HCT116 (cell line): ENCODE data around the gene NCOA1. TPM values are rescaled to one million over a fixed set of nuclear protein-coding genes. Genes with fewer than 3 reads are reported as not detected.

ENCODE experiments used
- ATAC-seq: fragments of 200-7000 bp; cut with Tn5 transposase; 2 replicates; pipeline ENCODE4 v1.9.1; 2020; ENCODE audit warnings: mild to moderate bottlenecking, moderate library complexity
- BruUV-seq: library from RNA; stranded (reverse); fragments of 400-500 nt; replicated peaks from 2 replicates; lab custom pipeline; 2021; lab: Mats Ljungman, UMichigan
- CTCF ChIA-PET: fragments of 300-600 bp; sonication (Branson Sonifier 250); formaldehyde crosslinking; loops from one replicate; lab custom pipeline; 2021; ENCODE audit warnings: antibody characterized with exemption; lab: Charles Lee
- POLR2A ChIA-PET: fragments of 300-600, 350-600 bp; sonication (Branson Sonifier 250); formaldehyde crosslinking; loops from one replicate; lab custom pipeline; 2021; ENCODE audit warnings: antibody characterized with exemption; lab: Charles Lee
- RAD21 ChIA-PET, 2 experiments: fragments of 300-600 bp; sonication (Branson Sonifier 250); formaldehyde crosslinking; loops; one replicate each; lab custom pipeline; 2023; ENCODE audit warnings: low total read pairs in 2 of 2; ENCODE audit not compliant: uncharacterized antibody in 2 of 2, unreplicated experiment in 2 of 2, low non-redundant PET in 1 of 2; lab: Charles Lee
- DNase-seq: peaks from one replicate; pipeline ENCODE4 v3.0.0-alpha.2; 2010; ENCODE audit warnings: low read depth, low spot score
- H2AFZ ChIP-seq: fragments of 200-600 bp; shearing (Covaris generic), sonication (generic); 2 replicates; pipeline ENCODE4 v1.6.1; 2017; ENCODE audit warnings: low read depth, mixed run types, mixed read lengths, antibody characterized with exemption, low read length; ENCODE audit not compliant: poor library complexity, severe bottlenecking
- H3K27ac ChIP-seq: 2 replicates; pipeline ENCODE4 v1.5.1; 2012; ENCODE audit warnings: low read depth, low read length
- H3K27me3 ChIP-seq: fragments of 200-600 bp; sonication (generic); 2 replicates; pipeline ENCODE4 v1.6.1; 2016; ENCODE audit warnings: mixed run types, low read length, mixed read lengths; ENCODE audit not compliant: insufficient read depth
- H3K36me3 ChIP-seq, 2 experiments: fragments of 200-500 bp in 1 of 2; fragments of 200-600 bp in 1 of 2; sonication (Bioruptor generic) in 1 of 2; sonication (generic) in 1 of 2; 2 replicates each; pipeline versions ENCODE4 v1.5.1 to v1.6.1; 2014 to 2016; ENCODE audit warnings: low read length in 2 of 2, inconsistent platforms in 1 of 2, mixed read lengths in 1 of 2, mixed run types in 1 of 2; ENCODE audit not compliant: insufficient read depth in 2 of 2, control insufficient read depth in 1 of 2
- H3K4me1 ChIP-seq, 2 experiments: fragments of 200-600 bp in 1 of 2; sonication (generic) in 1 of 2; 2 replicates each; pipeline versions ENCODE4 v1.5.1 to v1.6.1; 2012 to 2017; ENCODE audit warnings: low read length in 2 of 2, inconsistent platforms in 1 of 2, mild to moderate bottlenecking in 1 of 2, mixed read lengths in 1 of 2, mixed run types in 1 of 2, moderate library complexity in 1 of 2; ENCODE audit not compliant: insufficient read depth in 2 of 2, control insufficient read depth in 1 of 2
- H3K4me2 ChIP-seq: fragments of 200-600 bp; sonication (generic); 2 replicates; pipeline ENCODE4 v1.6.1; 2017; ENCODE audit warnings: mixed run types, low read length, mixed read lengths
- H3K4me3 ChIP-seq, 2 experiments: fragments of 200-600 bp in 1 of 2; sonication (generic) in 1 of 2; replicated peaks in 1 of 2; 2 replicates each; pipeline ENCODE4 v1.5.1; 2011 to 2016; ENCODE audit warnings: low read length in 2 of 2, control low read depth in 1 of 2, low read depth in 1 of 2, mild to moderate bottlenecking in 1 of 2, mixed read lengths in 1 of 2, mixed run types in 1 of 2
- H3K79me2 ChIP-seq: fragments of 200-600 bp; sonication (generic); 2 replicates; pipeline ENCODE4 v1.6.1; 2017; ENCODE audit warnings: mild to moderate bottlenecking, mixed run types, low read length, moderate library complexity, mixed read lengths; ENCODE audit not compliant: insufficient read depth
- H3K9ac ChIP-seq: fragments of 200-600 bp; sonication (generic); 2 replicates; pipeline ENCODE4 v1.6.1; 2016; ENCODE audit warnings: low read length, mixed read lengths
- H3K9me2 ChIP-seq: fragments of 200-600 bp; sonication (generic), shearing (Covaris generic); 2 replicates; pipeline ENCODE4 v1.6.1; 2017; ENCODE audit warnings: mixed run types, mild to moderate bottlenecking, moderate library complexity; ENCODE audit not compliant: insufficient read depth
- H3K9me3 ChIP-seq, 2 experiments: fragments of 200-500 bp in 1 of 2; fragments of 200-600 bp in 1 of 2; sonication (Bioruptor generic) in 1 of 2; sonication (generic) in 1 of 2; 2 replicates each; pipeline ENCODE4 v1.6.1; 2014 to 2017; ENCODE audit warnings: low read length in 2 of 2, mixed read lengths in 2 of 2, inconsistent platforms in 1 of 2, low read depth in 1 of 2, mild to moderate bottlenecking in 1 of 2, mixed run types in 1 of 2, moderate library complexity in 1 of 2; ENCODE audit not compliant: control insufficient read depth in 1 of 2, insufficient read depth in 1 of 2
- H4K20me1 ChIP-seq: fragments of 200-600 bp; sonication (generic), shearing (Covaris generic); 2 replicates; pipeline ENCODE4 v1.6.1; 2017; ENCODE audit warnings: mixed run types, mild to moderate bottlenecking, moderate library complexity; ENCODE audit not compliant: insufficient read depth
- ATF3 ChIP-seq: IDR thresholded peaks from 2 replicates; pipeline ENCODE4 v1.6.1; 2012
- CEBPB ChIP-seq: IDR thresholded peaks from 2 replicates; pipeline ENCODE4 v1.6.1; 2012; ENCODE audit warnings: low read depth
- CTCF ChIP-seq, 3 experiments: fragments of 200-600 bp in 1 of 3; sonication (generic) in 1 of 3; IDR thresholded peaks in 2 of 3; conservative IDR thresholded peaks in 1 of 3; 2 replicates each; pipeline ENCODE4 v1.5.1; 2012 to 2017; ENCODE audit warnings: low read depth in 2 of 3, low read length in 2 of 3, antibody characterized with exemption in 1 of 3, borderline replicate concordance in 1 of 3, control low read depth in 1 of 3, mild to moderate bottlenecking in 1 of 3, mixed read lengths in 1 of 3, mixed run types in 1 of 3, moderate library complexity in 1 of 3; ENCODE audit not compliant: insufficient read depth in 1 of 3
- EGR1 ChIP-seq: IDR thresholded peaks from 2 replicates; pipeline ENCODE4 v1.6.1; 2012; ENCODE audit warnings: low read depth
- ELF1 ChIP-seq: IDR thresholded peaks from 2 replicates; pipeline ENCODE4 v1.6.1; 2012; ENCODE audit warnings: low read depth, borderline replicate concordance
- EZH2 ChIP-seq: fragments of 200-600 bp; sonication (generic); IDR thresholded peaks from 2 replicates; pipeline ENCODE4 v1.6.1; 2017; ENCODE audit warnings: antibody characterized with exemption, mixed run types
- JUND ChIP-seq: IDR thresholded peaks from 2 replicates; pipeline ENCODE4 v1.6.1; 2012
- MAX ChIP-seq: IDR thresholded peaks from 2 replicates; pipeline ENCODE4 v1.6.1; 2012
- POLR2AphosphoS5 ChIP-seq: IDR thresholded peaks from 2 replicates; pipeline ENCODE4 v1.6.1; 2011; ENCODE audit warnings: mild to moderate bottlenecking, low read depth, low read length, moderate library complexity
- RAD21 ChIP-seq: IDR thresholded peaks from 2 replicates; pipeline ENCODE4 v1.6.1; 2012; ENCODE audit warnings: low read depth, mild to moderate bottlenecking
- SP1 ChIP-seq: IDR thresholded peaks from 2 replicates; pipeline ENCODE4 v1.6.1; 2012; ENCODE audit warnings: low read depth
- SRF ChIP-seq: IDR thresholded peaks from 2 replicates; pipeline ENCODE4 v1.6.1; 2012; ENCODE audit warnings: low read depth
- YY1 ChIP-seq: IDR thresholded peaks from 2 replicates; pipeline ENCODE4 v1.6.1; 2011; ENCODE audit warnings: low read length, low read depth, moderate library complexity, mild to moderate bottlenecking; ENCODE audit not compliant: insufficient replicate concordance; ENCODE audit errors: extremely low read depth
- ZFX ChIP-seq: fragments of 450-650 bp; IDR thresholded peaks from 2 replicates; pipeline ENCODE4 v1.6.1; 2017
- ZNF274 ChIP-seq: fragments of 200-500 bp; sonication (Bioruptor generic); IDR thresholded peaks from 2 replicates; pipeline ENCODE4 v1.6.1; 2014; ENCODE audit warnings: mild to moderate bottlenecking, low read depth, low read length, inconsistent platforms
- intact Hi-C: fragments of 100-400 bp; cut with micrococcal nuclease; formaldehyde crosslinking; loops from 2 replicates; pipeline ENCODE4 v1.10.0; 2022
- total RNA-seq: library from RNA; stranded (reverse); gene quantifications from one replicate; pipeline ENCODE4 v1.2.1, GENCODE V29; 2021; ENCODE audit not compliant: unreplicated experiment

The NCOA1 gene
- total RNA-seq, 1 experiment from 2014 or later: 10.4 TPM

- Histone ChIP-seq H4K20me1 (no peaks in the 10 kb centered on the region), H2AFZ (no peak overlapping the region), H3K4me1 (peaks cover 12 to 22% of the 10 kb centered on the region in 2 experiments), H3K4me2 (no peak overlapping the region), H3K27me3 (no peaks in the 10 kb centered on the region), H3K4me3 (no peak overlapping the region), H3K79me2 (peaks cover 5% of the 10 kb centered on the region), H3K9me3 (no peaks in the 10 kb centered on the region), H3K9ac (no peak overlapping the region), H3K9me2 (no peaks in the 10 kb centered on the region), H3K27ac (no peak overlapping the region), H3K36me3 (no peaks in the 10 kb centered on the region)
- ChIA-PET RAD21 (no interaction called here), POLR2A (no interaction called here), CTCF (interaction anchor here (1.4 kb wide), 1 partner anchor 33 kb away, joined by 3 read pairs; no protein-coding TSS in a partner anchor)
- ATAC-seq (no peak), DNase-seq (no peak)
- intact Hi-C loops: no loop called here
- TF ChIP-seq CEBPB: no peak
- TF ChIP-seq JUND: no peak
- TF ChIP-seq YY1: no peak
- no peak for TF ChIP-seq ATF3
- TF ChIP-seq RAD21: no peak
- TF ChIP-seq EZH2: no peak
- no peak for TF ChIP-seq SP1
- TF ChIP-seq EGR1: no peak
- no peak for TF ChIP-seq SRF
- no peak for TF ChIP-seq ZFX
- no peak for TF ChIP-seq ELF1
- TF ChIP-seq MAX: no peak
- no peak for TF ChIP-seq CTCF (IDR thresholded peaks at IDR 0.05 in 2 of 3, conservative IDR thresholded peaks at IDR 0.05 in 1 of 3; ENCODE audit: borderline replicate concordance in 1 of 3, insufficient read depth in 1 of 3, low read depth in 2 of 3, low read length in 2 of 3)
- no peak for TF ChIP-seq ZNF274
- TF ChIP-seq POLR2AphosphoS5: no peak
- BruUV-seq: no TSS peak
Measured at GRCh38 chr2:24788816-24789215, 297.8 kb downstream of the NCOA1 start.
